Activated CD4-positive, alpha-beta T cell treated with anti-CD3 and anti-CD28 coated beads, Interleukin-2, amount 50 U/mL, for 24 hours (primary cell): ENCODE results near the gene CD22.
"Not testable (repeated sequence)": the region's sequence is repeated elsewhere in the genome, so short reads cannot be mapped to it uniquely, and the experiment has no call there.

Experiments
- DNase-seq, 2 donors: peaks; one replicate each; pipeline ENCODE4 v3.0.0-alpha.2; 2020; ENCODE audit warnings: low read depth in 1 of 2, low spot score in 1 of 2

CD22 gene

DNA sequence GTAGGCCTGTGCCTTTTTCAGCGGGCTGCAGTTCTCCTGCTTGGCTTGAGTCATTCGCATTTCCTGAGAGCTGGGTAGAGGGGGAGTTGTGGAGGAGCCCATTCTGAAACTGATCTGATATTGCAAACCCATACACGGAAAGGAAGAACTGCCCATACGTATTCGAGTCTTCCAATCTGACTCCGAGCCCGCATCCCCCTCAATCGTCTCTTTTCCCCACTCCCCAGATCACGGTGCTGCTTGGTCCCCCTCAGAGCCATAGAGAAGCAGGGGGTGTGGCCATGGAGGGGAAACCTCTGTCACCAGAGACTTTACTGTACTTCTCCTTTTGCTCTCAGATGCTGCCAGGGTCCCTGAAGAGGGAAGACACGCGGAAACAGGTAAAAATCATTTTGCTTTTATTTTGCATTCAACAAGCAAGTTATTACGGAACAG lies at the start of gene CD22:
CD22 (plus strand) TSS at position 337 of the 435 bp plus-strand sequence. CDS start 2,854 bp downstream, outside the sequence.
- no peak for DNase-seq

DNA sequence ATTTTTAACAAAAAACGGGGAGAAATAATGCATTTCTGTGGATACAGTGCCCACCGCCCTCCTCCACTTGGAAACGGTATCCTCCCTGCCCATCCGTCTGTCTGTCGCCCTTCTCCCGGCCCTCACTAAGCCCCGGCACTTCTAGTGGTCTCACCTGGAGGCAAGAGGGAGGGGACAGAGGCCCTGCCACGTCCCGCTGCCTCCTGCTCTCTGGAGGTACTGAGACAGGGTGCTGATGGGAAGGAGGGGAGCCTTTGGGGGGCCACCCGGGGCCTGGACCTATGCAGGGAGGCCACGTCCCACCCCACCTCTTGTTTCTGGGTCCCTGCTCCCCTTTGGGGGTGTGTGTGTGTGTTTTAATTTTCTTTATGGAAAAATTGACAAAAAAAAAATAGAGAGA lies 49.6 kb upstream of the CD22 start:
- no peak for DNase-seq

DNA sequence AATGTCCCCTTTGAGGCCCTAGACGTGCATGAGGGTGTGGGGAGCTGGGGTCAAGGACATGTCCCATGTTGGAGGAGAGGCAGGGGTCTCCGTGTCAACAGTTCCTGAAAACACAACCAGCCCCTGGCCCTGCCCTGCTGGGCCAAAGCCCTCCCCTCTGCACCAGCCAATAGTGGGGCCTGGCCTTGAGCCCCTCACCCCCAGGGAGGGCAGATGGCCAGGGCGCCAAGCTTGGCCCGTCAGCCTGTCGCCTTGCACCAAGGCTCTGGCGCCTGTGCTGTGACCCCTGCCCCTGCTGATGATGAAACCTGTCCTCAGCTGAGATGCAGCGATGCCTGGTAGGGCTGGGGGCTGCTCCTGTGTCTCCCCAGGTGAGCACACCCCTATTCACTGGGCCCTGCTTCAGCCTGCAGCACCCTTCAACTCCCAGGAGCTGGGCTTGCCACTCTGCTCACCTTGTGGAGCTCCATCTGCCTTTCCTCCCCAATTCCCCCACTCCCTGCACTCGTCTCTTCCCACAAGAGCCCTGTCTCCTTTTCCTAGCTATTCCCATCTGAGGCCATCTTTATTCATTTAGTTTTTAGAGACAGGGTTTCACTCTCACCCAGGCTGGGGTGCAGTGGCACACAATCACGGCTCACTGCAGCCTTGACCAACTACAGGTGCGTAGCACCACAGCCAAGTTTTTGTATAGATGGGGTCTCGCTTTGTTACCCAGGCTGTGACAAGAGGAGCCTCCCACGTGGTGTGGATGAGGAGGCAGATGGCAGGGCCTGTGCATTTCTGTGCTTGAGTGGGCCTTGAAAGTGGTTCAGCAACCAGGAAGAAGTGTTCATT lies 48.8 kb upstream of the CD22 start:
- no peak for DNase-seq

DNA sequence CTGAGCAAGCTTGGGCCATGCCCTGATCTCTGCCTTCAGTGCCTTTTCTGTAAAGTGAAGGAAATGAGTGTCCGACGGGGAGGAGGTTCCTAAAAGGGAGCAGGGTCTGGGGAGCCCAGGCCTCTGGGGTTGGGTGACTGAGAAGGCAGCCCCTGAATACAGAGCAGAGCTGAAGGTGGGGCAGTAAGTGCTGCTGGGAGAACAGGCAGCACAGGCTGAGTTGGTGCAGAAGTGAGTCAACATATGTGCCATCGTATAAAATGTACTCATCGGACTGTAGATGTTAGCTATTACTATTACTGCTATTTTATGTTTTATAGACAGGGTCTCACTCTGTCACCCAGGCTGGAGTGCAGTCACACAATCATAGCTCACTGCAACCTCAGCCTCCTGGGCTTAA lies 47.7 kb upstream of the CD22 start:
- no peak for DNase-seq

DNA sequence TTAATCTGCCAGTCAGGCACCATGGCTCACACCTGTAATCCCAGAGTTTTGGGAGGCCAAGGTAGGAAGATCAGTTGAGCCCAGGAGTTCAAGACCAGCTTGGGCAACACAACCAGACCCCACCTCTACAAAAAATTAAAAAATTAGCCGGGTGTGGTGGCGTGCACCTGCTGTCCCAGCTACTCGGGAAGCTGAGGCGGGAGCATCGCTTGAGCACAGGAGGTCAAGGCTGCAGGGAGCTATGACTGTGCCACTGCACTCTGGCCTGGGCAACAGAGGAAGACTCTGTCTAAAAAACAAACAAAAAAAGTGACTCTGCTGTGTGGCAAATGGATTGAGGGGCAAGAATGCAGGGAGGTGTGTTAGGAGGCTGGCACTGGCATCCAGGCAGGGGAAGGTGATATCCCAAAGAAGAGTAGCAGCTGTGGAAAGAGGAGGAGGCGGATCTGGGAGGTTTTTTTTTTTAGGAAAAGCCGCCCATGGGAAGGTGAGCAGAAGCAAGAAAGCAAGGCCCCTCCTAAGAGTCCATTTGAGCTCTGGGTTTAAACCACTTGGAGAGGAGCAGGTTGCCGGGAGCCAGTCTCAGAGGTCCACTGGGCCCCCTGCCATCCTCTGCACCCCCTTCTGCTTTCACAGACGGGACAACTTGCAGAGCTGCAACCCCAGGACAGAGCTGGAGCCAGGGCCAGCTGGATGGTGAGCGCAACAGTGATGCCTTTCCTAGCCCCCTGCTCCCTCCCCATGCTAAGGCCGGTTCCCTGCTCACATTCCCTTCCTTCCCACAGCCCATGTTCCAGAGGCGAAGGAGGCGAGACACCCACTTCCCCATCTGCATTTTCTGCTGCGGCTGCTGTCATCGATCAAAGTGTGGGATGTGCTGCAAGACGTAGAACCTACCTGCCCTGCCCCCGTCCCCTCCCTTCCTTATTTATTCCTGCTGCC lies 44.6 kb upstream of the CD22 start:
- DNase-seq, result no peak

DNA sequence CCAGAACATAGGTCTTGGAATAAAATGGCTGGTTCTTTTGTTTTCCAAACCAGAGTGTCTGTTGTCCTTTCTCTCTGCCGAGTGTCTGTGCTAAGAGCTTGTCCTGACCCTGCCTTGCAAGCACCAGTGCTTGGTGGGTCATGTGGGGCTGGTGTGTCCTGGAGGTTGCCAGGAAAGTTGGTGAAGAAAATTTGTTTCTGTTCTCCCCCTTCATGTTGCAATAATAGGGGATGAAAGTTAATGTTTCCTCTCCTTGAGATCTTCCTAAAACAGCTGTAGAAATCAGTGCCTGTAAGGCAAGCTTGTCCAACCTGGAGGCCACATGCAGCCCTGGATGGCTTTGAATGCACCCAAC lies 43.9 kb upstream of the CD22 start:
- no peak for DNase-seq

DNA sequence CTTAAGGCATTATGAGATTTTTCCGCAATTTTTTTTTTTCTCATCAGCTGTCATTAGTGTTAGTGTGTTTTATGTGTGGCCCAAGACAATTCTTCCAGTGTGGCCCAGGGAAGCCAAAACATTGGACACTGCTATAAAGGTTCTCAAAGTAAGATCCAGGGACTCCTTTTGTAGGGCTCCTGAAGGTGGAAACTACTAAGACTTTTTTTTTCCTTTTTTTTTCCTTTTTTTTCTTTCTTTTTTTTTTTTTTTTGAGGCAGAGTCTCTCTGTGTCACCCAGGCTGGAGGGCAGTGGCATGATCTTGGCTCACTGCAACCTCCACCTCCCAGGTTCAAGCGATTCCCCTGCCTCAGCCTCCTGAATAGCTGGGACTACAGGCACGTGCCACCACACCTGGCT lies 43.5 kb upstream of the CD22 start:
- DNase-seq, result not testable (repeated sequence)

DNA sequence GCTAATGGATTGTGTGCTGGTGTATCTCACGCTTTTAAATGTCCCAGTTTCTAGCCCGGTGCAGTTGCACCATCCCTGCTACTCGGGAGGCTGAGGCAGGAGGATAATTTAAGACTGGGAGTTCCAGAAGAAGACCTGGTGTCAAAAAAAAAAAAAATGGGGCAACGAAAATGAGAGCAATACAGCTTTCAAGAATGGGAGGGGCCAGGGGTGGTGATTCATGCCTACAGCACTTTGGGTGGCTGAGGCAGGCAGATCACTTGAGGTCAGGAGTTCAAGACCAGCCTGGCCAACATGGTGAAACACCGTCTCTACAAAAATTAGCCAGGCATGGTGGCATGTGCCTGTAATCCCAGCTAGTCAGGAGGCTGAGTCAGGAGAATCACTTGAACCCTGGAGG lies 42.9 kb upstream of the CD22 start:
- DNase-seq, result not testable (repeated sequence)

DNA sequence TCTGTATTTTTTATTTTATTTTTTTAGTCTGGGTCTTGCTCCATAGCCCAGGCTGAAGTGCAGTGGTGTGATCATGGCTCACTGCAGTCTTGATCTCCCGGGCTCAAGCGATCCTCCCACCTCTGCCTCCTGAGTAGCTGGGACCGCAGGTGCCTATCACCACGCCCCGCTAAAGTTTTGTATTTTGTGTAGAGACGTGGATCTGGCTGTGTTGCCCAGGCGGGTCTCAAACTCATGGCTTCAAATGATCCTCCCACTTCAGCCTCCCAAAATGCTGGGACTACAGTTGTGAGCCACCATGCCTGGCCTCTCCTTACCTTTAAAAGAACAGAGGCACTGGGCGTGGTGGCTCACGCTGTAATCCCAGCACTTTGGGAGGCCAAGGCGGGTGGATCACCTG lies 41.3 kb upstream of the CD22 start:
- DNase-seq, result no peak

DNA sequence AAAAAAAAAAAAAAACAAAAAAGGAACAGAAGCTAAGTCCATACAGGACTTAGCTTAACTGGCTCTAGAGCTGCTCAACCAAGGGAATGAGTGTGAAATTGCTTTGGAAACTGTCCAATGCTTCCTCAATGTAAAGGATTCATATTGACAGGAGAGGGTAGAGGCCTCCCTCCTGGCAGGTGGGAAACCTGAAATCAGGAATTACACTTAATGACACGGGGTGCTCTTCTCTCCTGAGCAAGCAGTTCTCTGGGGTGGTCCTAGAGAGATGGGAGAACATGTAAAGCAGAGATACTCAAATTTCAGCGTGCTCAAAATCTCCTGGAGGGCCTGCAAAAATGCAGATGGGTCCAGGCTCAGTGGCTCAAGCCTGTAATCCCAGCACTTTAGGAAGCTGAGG lies 40.7 kb upstream of the CD22 start:
- no peak for DNase-seq

DNA sequence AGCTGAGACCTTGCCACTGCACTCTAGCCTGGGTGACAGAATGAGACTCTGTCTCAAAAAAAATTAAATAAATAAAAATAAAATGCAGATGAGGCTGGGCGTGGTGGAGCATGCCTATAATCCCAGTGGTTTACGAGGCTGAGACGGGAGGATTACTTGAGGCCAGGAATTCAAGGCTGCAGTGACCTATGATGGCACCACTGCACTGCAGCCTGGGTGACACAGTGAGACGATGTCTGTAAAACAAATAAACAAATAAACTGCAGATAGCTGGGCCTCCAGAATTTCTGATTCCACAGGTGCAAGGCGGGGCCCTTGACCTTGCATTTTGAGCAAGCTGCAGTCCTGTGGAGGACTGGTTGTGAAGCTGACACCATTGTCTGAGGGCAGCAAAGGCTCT lies 40.1 kb upstream of the CD22 start:
- DNase-seq, result no peak

DNA sequence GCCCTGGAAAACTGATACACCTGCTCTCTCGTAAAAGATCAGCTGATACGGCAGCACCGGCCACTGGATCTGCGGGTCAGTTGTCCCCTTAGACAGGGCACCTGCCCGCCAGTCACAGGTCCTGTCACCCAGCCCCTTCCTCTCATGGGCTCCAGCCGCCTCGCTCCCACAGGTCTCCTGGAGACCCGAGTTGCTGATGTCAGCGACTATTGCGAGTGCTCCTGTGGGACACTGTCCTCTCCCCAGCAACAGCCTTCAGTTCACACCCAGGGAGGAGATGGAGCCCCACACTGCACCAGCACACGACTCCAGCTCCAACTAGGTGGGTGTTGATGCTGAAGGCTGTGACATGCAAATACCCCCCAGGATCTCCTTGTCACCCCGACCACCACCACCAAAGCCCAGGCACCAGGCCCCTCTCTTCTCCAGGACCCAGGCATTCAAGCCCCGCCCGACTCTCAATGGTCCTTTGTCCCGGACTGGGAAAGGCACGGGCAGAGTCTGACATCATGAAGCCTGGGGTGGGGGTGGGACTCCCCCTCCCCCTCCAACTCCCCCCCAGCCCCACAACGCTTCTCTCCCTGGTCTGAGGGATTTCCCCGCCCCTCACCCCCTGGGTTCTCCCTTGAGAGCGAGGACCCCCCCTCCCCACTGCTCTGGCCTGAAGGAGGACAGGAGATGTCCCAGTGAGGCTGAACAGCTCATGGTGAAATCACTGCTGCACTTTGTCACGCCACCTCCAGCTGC lies 38.4 kb upstream of the CD22 start:
- no peak for DNase-seq

DNA sequence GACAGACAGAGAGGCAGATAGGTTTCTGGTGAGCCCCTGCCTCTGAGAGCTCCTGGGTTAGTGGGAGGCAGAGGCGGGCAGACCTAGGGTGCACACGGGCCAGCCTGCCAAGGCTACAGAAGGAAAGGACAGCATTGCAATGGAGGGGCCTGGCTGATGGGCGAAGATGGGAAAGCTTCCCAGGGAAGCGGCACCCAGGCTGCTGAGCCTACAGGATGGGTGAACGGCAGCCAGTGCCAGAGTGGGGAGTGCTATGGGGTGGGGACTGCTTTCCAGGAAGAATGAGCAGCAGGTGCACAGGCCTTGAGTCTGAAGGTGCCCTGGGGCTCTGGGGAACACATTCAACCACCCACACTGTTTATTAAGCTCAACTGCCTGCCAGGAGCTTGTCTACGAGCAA lies 37.7 kb upstream of the CD22 start:
- no peak for DNase-seq

DNA sequence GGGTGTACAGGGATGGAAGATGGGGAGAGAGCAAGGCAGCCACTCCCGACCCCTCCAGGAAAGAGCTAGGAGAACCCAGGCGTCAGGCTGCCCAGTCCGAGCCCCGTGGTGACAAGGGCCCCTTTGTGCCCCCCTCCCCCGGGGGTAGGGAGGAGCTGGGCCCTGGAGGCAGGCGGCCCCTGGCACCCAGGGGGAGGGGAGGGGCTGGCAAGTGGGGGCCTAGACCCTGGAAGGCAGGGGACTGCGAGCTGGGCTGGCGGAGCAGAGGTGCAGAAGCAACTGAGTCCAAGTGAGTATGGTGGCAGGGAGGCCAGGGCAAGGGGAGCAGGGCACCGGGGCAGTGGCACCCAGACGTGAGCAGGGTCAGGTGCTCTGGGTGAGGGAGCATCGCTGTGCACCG lies 37.1 kb upstream of the CD22 start, which contains the start of gene MAG:
MAG (plus strand) TSS at position 246 of the 400 bp plus-strand sequence. CDS start 3,248 bp downstream, outside the sequence.
- DNase-seq, result no peak

DNA sequence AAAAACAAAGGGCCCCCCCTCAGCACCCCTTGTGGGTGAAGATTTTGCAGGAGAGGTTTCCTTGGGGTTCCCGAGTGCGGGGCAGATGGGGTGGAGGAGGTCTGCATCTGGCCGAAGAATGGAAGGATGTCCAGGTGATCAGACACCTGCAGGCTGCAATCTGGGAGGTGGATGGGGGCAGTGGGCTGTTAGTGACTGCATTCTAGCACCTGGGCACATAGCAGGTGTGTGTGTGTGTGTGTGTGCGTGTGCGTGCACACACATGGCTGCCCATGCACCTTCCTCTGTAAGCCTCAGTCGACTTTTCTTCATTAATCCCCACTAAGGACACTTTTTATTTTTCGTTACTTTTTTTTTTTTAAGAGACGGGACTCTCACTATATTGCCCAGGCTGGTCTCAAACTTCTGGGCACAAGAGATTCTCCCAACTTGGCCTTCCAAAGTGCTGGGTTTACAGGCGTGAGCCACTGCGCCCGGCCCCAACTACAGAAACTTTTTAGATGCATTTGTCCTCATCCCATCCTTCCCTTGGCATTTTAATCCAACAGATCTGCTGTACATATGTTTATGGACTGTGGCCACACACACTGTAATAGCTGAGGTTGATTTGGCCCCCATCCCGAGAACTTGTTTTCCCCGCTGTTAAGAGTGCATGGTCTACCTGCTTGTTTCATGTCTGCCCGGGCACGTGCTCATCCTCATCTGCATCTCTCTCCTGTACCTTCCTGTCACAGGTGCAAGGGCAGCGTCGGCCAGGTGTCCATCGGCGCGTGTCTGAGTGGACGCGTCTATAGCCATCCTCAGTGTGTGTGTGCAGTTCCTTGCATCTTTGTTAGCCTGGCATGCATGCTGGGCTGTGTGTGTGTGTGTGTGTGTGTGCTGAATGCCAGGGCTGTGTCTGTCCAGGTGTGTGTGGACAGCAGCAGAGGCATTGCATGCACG lies 36.3 kb upstream of the CD22 start:
- DNase-seq, result no peak

DNA sequence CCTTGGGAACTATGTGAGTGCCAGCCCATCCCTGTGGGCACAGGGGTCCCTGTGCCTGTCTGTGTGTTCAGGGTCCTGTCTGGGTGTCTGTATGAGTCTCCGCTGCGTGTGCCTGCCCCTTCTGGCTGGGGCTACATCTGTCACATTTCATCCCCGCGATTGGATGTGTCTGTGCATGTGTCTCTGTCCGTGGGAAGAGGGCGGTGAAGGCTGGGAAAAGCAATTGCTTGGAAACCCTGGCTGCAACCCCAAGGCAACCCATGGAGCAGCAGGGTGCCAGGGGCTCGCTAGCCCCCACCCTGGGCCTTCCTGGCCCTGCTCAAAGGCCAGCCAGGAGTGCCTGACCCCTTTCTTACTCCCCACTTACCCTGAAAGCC lies 35.6 kb upstream of the CD22 start:
- DNase-seq, result no peak

DNA sequence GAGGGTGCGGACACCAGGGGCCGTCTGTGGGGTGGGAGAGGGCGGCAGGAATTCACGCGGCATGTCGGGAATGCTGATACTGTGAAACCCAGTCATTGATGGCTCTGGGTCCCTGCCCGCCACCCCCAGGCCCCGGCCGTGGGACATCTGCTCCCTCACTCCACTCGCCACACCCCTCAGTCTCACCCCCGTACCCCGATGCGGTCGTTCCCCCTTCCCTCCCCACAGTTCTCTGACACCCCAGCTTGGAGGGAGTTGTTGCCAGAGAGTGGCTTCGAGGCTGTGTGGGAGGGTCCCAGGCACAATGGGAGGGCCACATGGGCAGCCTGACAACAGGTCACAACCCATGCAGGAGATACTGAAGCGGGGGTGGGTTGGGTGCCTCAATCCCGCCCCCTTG lies 35.2 kb upstream of the CD22 start:
- no peak for DNase-seq

DNA sequence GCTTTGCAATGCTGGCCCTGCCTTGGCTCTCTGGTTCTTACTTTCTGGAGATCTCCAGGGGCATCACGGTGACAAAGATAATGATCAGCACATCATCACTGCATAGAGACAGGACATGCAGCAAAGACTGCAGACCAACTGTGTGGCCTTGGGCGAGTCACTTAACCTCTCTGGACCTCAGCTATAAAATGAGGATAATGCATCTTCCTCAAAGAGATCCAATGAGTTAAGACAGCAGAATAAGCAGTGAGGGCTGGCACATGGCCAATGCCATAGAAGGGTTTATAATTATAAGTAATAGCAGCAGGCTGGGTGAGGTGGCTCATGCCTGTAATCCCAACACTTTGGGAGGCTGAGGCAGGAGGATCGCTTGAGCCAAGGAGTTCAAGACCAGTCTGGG lies 34.7 kb upstream of the CD22 start:
- DNase-seq, result no peak

DNA sequence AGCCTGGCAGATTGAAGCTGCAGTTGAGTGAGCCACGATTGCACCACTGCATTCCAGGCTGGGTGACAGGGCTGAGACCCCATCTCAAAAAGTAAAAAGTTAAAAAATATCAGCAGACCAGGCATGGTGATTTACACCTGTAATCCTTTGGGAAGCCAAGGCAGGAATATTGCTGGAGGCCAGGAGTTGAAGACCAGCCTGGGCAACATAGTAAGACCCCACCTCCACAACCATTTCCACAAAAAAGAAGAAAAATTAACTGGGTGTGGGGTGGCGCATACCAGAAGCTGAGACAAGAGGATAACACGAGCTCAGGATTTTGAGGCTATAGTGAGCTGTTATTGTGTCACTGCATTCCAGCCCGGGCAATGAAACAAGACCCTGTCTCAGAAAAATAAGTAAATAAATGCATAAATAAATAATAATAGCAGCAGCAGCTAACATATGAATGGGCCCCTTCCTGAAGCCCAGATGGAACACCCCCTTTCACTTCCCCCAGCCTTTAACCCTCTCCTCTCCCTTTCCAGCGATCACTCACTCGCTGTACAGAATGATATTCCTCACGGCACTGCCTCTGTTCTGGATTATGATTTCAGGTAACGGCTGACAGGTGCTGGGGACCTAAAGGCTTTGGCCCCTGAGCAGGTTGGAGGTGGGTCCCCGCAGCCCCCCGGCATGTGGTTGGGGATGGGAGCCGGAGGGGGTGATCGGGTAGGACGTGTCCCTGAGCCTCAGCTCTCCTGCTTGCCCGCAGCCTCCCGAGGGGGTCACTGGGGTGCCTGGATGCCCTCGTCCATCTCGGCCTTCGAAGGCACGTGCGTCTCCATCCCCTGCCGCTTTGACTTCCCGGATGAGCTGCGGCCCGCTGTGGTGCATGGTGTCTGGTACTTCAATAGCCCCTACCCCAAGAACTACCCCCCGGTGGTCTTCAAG lies 33.9 kb upstream of the CD22 start:
- no peak for DNase-seq
